GM12891 (cell line): ENCODE measurements around the gene CDK14.

Source experiments
- POLR2A ChIP-seq: IDR thresholded peaks from 2 replicates; pipeline ENCODE4 v1.6.1; 2011; ENCODE audit warnings: low read depth, low read length, control low read depth
- POLR2AphosphoS5 ChIP-seq: IDR thresholded peaks from 2 replicates; pipeline ENCODE4 v1.6.1; 2011; ENCODE audit warnings: low read depth, low read length, control low read depth

GRCh38 chr7:91181949-91182348, 585.8 kb downstream of the CDK14 start:
- TF ChIP-seq POLR2A (no peak), POLR2AphosphoS5 (no peak)
